ENCODE data around the gene GFRA1. TPM values are rescaled to one million over a fixed set of nuclear protein-coding genes. Genes with fewer than 3 reads are reported as not detected.

The GFRA1 gene
- total RNA-seq, 3 donors from 2014 or later = 0.03 to 0.11 (median 0.08) TPM

DNA sequence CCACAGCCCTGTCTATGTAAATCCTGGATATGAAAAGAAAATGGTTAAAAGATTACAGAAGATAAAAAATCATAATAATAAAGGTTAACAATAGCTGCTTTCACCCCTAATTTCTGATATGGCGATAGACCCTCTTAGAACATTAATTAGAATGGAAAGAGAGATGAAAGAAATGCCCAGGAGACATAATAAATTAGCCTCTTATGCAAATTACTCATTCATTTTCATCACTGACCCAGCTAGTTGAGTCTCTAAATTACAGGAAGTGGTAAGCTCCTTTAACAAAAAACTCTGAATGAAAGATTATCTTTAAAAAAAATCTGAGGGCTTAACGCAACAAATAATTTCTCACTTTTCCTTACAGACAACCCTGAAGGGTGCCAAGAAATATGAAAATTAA is 12.4 kb downstream of the GFRA1 start:
- H3K36me3 Mint-ChIP-seq (ENCODE audit: insufficient read depth) = no peaks in the 10 kb centered on the region
- no peak overlapping the region for H3K4me3 Mint-ChIP-seq
- H3K4me1 Mint-ChIP-seq (ENCODE audit: low read depth) = no peaks in the 10 kb centered on the region
- H3K9me3 Mint-ChIP-seq = peaks cover 3% of the 10 kb centered on the region
- DNase-seq = no peak
- H3K27me3 Mint-ChIP-seq (ENCODE audit: low read depth) = no peaks in the 10 kb centered on the region
- no peak for ATAC-seq

DNA sequence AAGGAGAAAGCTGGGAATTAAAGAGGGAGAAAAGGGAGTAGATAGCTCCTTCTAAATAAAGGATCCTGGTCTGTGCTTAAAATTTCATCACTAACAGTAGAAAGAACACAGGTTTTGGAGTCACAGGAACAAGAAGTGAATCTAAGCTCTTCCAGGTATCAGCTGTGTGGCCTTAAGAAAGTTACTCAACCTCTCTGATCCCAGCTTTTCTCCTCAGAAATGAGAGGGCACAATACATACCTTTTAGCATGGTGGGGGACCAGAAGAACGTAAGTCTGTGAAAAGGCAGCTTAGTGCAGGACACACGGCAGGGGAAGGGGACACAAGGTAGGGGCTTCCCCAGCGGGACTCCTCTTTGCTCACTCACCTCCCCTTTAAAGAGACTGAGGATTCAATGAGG is 13.4 kb downstream of the GFRA1 start:
- no peaks in the 10 kb centered on the region for H3K4me1 Mint-ChIP-seq (ENCODE audit: low read depth)
- H3K9me3 Mint-ChIP-seq = peaks cover 3% of the 10 kb centered on the region
- no peak overlapping the region for H3K4me3 Mint-ChIP-seq
- DNase-seq = no peak
- H3K36me3 Mint-ChIP-seq (ENCODE audit: insufficient read depth) = no peaks in the 10 kb centered on the region
- ATAC-seq = no peak
- no peaks in the 10 kb centered on the region for H3K27me3 Mint-ChIP-seq (ENCODE audit: low read depth)

DNA sequence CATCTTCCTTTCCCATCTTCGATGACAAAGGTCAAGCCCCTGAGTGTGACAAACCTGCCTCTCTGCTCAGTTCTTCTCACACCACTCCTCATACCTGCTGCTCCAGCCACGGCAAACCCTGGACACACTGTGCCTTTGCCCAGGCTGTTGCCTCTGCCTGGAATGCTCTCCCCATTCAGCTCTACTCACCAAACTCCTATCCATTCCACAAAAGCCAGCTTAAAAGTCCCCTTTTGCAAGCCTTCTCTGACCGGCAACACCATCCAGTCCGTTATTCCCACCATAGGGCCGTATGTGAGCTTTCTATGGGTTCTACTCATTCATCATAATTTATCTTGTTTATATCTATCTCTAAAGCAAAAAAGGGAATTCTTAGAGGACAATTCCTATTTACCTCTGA is 15.2 kb downstream of the GFRA1 start:
- Mint-ChIP-seq H3K4me1 (ENCODE audit: low read depth) (no peaks in the 10 kb centered on the region), H3K4me3 (no peak overlapping the region), H3K9me3 (peaks cover 3% of the 10 kb centered on the region), H3K27me3 (ENCODE audit: low read depth) (no peaks in the 10 kb centered on the region), H3K36me3 (ENCODE audit: insufficient read depth) (no peaks in the 10 kb centered on the region)
- DNase-seq (no peak), ATAC-seq (no peak)

DNA sequence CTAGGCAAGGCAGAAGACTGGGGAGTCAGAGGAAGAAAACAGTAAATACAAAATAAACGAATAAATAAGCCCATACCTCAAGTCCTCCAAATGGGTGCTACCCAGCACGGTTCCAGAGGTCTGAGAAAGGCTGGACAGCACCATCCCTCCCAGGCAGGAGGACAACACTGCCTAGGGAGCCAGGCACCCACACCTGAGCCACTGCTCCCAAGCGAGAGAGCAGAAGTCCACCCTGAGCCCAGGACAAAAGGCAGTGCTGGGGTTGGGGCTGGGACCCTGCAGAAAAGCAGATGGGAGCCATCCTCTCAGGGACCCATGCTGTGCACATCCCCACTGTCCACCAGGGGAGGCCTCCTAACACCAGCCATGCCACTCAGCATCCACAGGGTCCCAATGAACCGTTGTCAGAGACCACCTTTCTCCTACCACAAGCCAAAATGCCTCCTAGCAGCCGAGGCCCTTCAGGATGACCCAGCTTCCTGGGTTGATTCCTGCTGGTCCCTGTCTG is 16.2 kb downstream of the GFRA1 start:
- no peak overlapping the region for H3K4me3 Mint-ChIP-seq
- ATAC-seq (no peak), DNase-seq (no peak)
- no peaks in the 10 kb centered on the region for H3K36me3 Mint-ChIP-seq (ENCODE audit: insufficient read depth)
- no peaks in the 10 kb centered on the region for H3K4me1 Mint-ChIP-seq (ENCODE audit: low read depth)
- H3K27me3 Mint-ChIP-seq (ENCODE audit: low read depth) = no peaks in the 10 kb centered on the region
- peaks cover 3% of the 10 kb centered on the region for H3K9me3 Mint-ChIP-seq

DNA sequence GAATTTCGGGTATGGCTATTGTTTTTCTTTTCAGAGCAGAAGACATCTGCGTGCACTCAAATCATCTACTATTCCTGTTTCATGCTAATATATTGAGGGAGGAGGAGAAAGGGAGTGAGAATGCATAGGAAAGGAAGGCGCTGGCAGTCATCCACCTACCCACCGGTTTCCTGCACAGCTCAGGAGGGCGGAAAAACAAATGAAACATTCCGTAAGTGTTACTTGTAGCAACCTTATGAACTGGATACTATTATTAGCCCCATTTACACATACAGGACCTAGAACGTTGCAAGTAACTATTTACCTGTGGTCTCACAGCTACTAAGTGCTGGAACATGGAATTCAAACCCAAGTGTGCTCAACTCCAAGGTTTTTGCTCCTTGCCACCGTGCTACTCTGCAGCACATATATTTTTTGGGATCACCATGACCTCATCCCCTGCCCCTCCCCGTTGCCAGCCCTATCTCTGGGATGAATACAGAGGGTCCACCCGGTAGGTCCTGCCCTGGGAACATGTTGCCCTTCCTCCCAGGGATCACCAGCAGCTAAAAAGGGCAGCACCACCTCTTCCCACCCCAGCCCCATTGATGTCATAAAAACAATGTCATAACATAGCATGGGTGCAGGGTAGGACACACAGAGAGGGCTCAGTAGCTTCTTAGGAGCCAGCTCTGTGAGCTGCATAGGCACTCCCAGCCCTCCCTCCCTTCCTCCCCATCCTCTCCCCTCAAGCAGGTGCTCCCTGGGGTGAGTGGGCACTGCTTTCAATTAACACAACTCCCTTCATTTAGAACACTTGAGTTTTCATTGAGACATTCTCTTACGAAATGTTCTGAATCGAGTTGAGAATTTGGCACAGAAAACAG is 16.9 kb downstream of the GFRA1 start:
- H3K27me3 Mint-ChIP-seq (ENCODE audit: low read depth) = no peaks in the 10 kb centered on the region
- no peak for ATAC-seq
- no peak overlapping the region for H3K4me3 Mint-ChIP-seq

GRCh38 chr10:116254422-116255155 is 18.4 kb downstream of the GFRA1 start:
- ATAC-seq (no peak), DNase-seq (no peak)
- Mint-ChIP-seq H3K4me3 (no peak overlapping the region), H3K27me3 (ENCODE audit: low read depth) (no peaks in the 10 kb centered on the region), H3K36me3 (ENCODE audit: insufficient read depth) (no peaks in the 10 kb centered on the region), H3K4me1 (ENCODE audit: low read depth) (no peaks in the 10 kb centered on the region), H3K9me3 (peaks cover 3% of the 10 kb centered on the region)

More for the DNA sequence above, 16.9 kb downstream of the GFRA1 start:
- Mint-ChIP-seq H3K36me3 (ENCODE audit: insufficient read depth) (no peaks in the 10 kb centered on the region), H3K4me1 (ENCODE audit: low read depth) (no peaks in the 10 kb centered on the region), H3K9me3 (peaks cover 3% of the 10 kb centered on the region)
- DNase-seq = no peak

GRCh38 chr10:116253716-116254115 is 19.3 kb downstream of the GFRA1 start:
- H3K4me3 Mint-ChIP-seq = no peak overlapping the region
- DNase-seq = no peak
- H3K36me3 Mint-ChIP-seq (ENCODE audit: insufficient read depth) = no peaks in the 10 kb centered on the region
- peaks cover 3% of the 10 kb centered on the region for H3K9me3 Mint-ChIP-seq
- no peaks in the 10 kb centered on the region for H3K4me1 Mint-ChIP-seq (ENCODE audit: low read depth)
- H3K27me3 Mint-ChIP-seq (ENCODE audit: low read depth) = no peaks in the 10 kb centered on the region
- ATAC-seq = no peak

DNA sequence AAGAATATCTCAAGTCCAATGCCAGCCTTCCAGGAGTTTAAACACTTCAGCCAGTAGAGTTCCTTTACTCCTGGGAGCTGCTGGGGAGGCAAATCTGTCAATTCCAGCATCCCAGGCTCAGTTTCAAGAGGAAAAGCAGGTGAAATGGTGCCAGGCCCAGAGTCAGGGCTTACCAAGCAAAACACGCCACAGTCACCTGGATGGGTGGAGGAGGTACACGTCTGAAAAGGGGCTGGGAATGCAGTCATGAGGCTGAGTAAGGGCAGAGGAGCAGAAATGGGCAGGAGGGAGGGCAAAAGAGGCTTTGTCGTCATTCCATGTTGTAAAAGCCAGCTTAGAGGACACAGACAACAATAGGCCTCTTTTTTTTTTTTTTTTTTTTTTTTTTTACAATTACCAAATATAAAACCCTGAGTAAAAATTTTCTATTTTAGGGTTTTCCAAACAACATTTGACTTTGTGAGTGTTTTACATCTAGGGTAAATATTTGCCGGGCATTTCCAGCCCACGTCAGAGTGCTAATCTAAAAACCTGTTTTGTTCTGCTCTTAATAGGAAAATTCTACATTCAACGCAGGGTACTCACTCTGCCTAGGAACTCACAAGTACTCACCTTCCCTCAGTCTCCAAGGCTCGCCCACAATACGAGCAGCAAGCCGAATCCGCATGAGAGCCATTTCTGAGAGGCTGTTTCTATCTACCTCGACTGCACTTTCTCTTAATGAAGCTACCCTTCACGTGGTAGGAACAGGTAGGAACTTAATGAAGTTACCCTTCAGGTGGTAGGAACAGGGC is 21.2 kb downstream of the GFRA1 start:
- no peaks in the 10 kb centered on the region for H3K4me1 Mint-ChIP-seq (ENCODE audit: low read depth)
- no peak overlapping the region for H3K4me3 Mint-ChIP-seq
- DNase-seq (no peak), ATAC-seq (no peak)
- H3K27me3 Mint-ChIP-seq (ENCODE audit: low read depth) = no peaks in the 10 kb centered on the region
- no peaks in the 10 kb centered on the region for H3K36me3 Mint-ChIP-seq (ENCODE audit: insufficient read depth)
- peaks cover 3% of the 10 kb centered on the region for H3K9me3 Mint-ChIP-seq

GRCh38 chr10:116247691-116248090 is 25.3 kb downstream of the GFRA1 start:
- Mint-ChIP-seq H3K36me3 (ENCODE audit: insufficient read depth) (no peaks in the 10 kb centered on the region), H3K27me3 (ENCODE audit: low read depth) (no peaks in the 10 kb centered on the region), H3K4me1 (ENCODE audit: low read depth) (no peaks in the 10 kb centered on the region), H3K4me3 (no peak overlapping the region), H3K9me3 (no peaks in the 10 kb centered on the region)
- no peak for ATAC-seq
- DNase-seq = no peak

GRCh38 chr10:116246263-116246662 is 26.7 kb downstream of the GFRA1 start:
- Mint-ChIP-seq H3K4me1 (ENCODE audit: low read depth) (no peaks in the 10 kb centered on the region), H3K9me3 (no peaks in the 10 kb centered on the region), H3K4me3 (no peak overlapping the region), H3K36me3 (ENCODE audit: insufficient read depth) (no peaks in the 10 kb centered on the region), H3K27me3 (ENCODE audit: low read depth) (no peaks in the 10 kb centered on the region)
- ATAC-seq (no peak), DNase-seq (no peak)

DNA sequence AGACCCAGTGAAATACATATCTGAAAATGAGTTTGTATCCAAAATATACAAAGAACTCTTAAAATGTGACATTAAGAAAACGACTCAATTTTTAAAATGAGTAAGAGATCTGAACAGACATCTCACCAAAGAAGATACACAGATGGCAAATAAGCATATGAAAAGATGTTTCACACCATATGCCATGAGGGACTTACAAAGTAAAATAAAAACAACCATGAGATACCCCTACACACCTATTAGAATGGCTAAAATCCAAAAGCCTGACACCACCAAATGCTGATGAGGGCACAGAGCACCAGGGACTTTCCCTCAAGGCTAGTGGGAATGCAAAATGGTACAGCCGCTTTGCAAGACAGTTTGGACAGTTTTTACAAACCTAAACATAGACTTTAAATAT is 27.9 kb downstream of the GFRA1 start:
- Mint-ChIP-seq H3K27me3 (ENCODE audit: low read depth) (no peaks in the 10 kb centered on the region), H3K4me1 (ENCODE audit: low read depth) (no peaks in the 10 kb centered on the region), H3K9me3 (no peaks in the 10 kb centered on the region), H3K4me3 (no peak overlapping the region), H3K36me3 (ENCODE audit: insufficient read depth) (no peaks in the 10 kb centered on the region)
- no peak for DNase-seq
- ATAC-seq = no peak

GRCh38 chr10:116241642-116242410 is 31.2 kb downstream of the GFRA1 start:
- Mint-ChIP-seq H3K4me1 (ENCODE audit: low read depth) (no peaks in the 10 kb centered on the region), H3K36me3 (ENCODE audit: insufficient read depth) (no peaks in the 10 kb centered on the region), H3K9me3 (no peaks in the 10 kb centered on the region), H3K27me3 (ENCODE audit: low read depth) (no peaks in the 10 kb centered on the region), H3K4me3 (no peak overlapping the region)
- DNase-seq (no peak), ATAC-seq (no peak)

DNA sequence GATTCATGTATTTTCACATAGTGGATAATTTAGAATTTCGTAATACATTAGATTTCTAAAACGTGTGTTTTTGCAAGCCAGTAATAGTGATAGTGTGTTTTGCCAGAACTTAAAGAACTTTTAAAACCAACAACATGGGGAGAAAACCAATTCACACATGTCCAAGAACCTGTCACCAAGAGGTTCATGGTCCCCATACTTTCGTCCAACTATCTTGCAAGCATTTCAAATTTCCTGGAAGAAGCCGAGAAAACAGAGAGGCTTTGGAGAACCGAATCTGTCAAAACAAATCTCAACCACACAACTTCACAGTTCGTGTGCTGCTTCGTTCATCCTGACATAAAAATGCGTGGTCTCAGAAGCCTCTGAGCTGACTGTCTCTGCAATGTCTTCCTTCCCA is 31.9 kb downstream of the GFRA1 start:
- Mint-ChIP-seq H3K4me3 (no peak overlapping the region), H3K9me3 (no peaks in the 10 kb centered on the region), H3K27me3 (ENCODE audit: low read depth) (no peaks in the 10 kb centered on the region), H3K4me1 (ENCODE audit: low read depth) (no peaks in the 10 kb centered on the region), H3K36me3 (ENCODE audit: insufficient read depth) (no peaks in the 10 kb centered on the region)
- no peak for DNase-seq
- ATAC-seq = no peak

Measured in activated T-cell treated with anti-CD3 and anti-CD28 coated beads, Interleukin-2, amount 50 U/mL, for 4 hours (primary cell).